Measurements from ENCODE around the gene HERPUD1.

DNA sequence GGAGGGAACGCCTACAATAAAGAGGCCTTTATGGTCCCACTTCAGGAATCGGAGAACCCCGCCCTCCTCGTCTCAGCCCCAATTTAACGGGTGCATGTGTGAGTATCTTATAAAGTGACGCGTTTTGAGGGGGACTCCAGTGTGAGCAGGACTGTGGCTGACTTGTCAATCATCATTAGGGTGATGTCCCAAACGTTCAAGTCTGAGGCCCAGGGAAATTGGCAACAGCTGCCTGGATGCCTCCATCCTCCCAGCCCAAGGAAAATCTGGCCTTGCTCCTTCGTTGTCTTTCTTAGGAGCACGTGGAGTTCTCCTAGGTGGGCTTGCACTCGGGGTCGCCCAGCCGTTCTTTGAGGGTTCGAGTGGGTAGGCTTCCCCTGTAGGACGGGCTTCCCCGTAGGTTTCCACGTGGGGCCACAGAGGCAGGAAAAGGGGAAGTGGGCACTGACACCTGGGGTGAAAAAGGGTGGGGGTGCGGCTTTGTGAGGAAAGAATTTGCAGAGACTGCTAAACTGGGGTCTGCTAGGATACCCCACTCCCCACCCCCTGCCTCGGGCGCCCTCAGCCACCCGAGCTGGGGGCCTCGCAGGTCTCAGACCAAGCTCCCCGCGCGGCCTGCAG lies 561 bp upstream of the HERPUD1 start:
- TF ChIP-seq, protein P1, sequence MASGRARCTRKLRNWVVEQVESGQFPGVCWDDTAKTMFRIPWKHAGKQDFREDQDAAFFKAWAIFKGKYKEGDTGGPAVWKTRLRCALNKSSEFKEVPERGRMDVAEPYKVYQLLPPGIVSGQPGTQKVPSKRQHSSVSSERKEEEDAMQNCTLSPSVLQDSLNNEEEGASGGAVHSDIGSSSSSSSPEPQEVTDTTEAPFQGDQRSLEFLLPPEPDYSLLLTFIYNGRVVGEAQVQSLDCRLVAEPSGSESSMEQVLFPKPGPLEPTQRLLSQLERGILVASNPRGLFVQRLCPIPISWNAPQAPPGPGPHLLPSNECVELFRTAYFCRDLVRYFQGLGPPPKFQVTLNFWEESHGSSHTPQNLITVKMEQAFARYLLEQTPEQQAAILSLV (tag; IDR thresholded peaks at IDR 0.05): no peak
- TF ChIP-seq, protein P2, sequence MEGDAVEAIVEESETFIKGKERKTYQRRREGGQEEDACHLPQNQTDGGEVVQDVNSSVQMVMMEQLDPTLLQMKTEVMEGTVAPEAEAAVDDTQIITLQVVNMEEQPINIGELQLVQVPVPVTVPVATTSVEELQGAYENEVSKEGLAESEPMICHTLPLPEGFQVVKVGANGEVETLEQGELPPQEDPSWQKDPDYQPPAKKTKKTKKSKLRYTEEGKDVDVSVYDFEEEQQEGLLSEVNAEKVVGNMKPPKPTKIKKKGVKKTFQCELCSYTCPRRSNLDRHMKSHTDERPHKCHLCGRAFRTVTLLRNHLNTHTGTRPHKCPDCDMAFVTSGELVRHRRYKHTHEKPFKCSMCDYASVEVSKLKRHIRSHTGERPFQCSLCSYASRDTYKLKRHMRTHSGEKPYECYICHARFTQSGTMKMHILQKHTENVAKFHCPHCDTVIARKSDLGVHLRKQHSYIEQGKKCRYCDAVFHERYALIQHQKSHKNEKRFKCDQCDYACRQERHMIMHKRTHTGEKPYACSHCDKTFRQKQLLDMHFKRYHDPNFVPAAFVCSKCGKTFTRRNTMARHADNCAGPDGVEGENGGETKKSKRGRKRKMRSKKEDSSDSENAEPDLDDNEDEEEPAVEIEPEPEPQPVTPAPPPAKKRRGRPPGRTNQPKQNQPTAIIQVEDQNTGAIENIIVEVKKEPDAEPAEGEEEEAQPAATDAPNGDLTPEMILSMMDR (IDR thresholded peaks at IDR 0.05 in 2 of 3, conservative IDR thresholded peaks at IDR 0.05 in 1 of 3; ENCODE audit: insufficient read depth in 2 of 3, low read depth in 1 of 3, low read length in 3 of 3): no peak
- TF ChIP-seq EP300 (IDR thresholded peaks at IDR 0.05; ENCODE audit: low read length): no peak
- peak; percentile 40; the same call in 1 of the 2 replicates for TF ChIP-seq ZNF311 (CRISPR knock-in tag; IDR thresholded peaks at IDR 0.05)
- TF ChIP-seq CHD1 (IDR thresholded peaks at IDR 0.05; ENCODE audit: low read length): no peak
- no peak for TF ChIP-seq KLF16 (IDR thresholded peaks at IDR 0.05)
- no peak for TF ChIP-seq RNF2 (IDR thresholded peaks at IDR 0.05)
- 0 out of 4 replicates have a peak, but pooled peaks of 1 of the 2 experiments have one; percentile 46 for TF ChIP-seq FOXK2 (conservative IDR thresholded peaks at IDR 0.05 in 1 of 2, IDR thresholded peaks at IDR 0.05 in 1 of 2; ENCODE audit: low read depth in 2 of 2)
- no peak for TF ChIP-seq EZH2 (IDR thresholded peaks at IDR 0.05; ENCODE audit: borderline replicate concordance, low read depth, low read length)
